A172 (cell line): ENCODE data around the gene ZNF664. TPM values are rescaled to one million over a fixed set of nuclear protein-coding genes. Genes with fewer than 3 reads are reported as not detected.
A peak's percentile ranks its signal among the peaks of the same experiment; 100 is the strongest.

Experiments used
- DNase-seq: peaks from one replicate; pipeline ENCODE4 v3.0.0-alpha.2; 2015; ENCODE audit warnings: low spot score
- total RNA-seq: library from RNA; depleted of rRNA; stranded (reverse); fragments of >200 nt; shearing (Covaris generic); gene quantifications from 2 replicates; pipeline ENCODE4 v1.2.3, GENCODE V29; 2014

The ZNF664 gene
- total RNA-seq, 1 experiment from 2014 or later, result 70.0 TPM

- DNase-seq, result no peak
Measured at GRCh38 chr12:123990511-123990910, 17.5 kb downstream of the ZNF664 start.

GRCh38 chr12:123991372-123991951 is 18.4 kb downstream of the ZNF664 start:
- DNase-seq, result peak; percentile 10

- DNase-seq, result no peak
Measured at GRCh38 chr12:123992118-123992825, 19.3 kb downstream of the ZNF664 start.

GRCh38 chr12:123995023-123995748 is 22.2 kb downstream of the ZNF664 start:
- no peak for DNase-seq

- DNase-seq, result no peak
Measured at GRCh38 chr12:123996581-123996980, 23.6 kb downstream of the ZNF664 start.

GRCh38 chr12:123997033-123997822 is 24.2 kb downstream of the ZNF664 start:
- no peak for DNase-seq

GRCh38 chr12:123997908-123998307 is 24.9 kb downstream of the ZNF664 start:
- DNase-seq, result no peak

GRCh38 chr12:123998344-123998990 is 25.5 kb downstream of the ZNF664 start:
- DNase-seq, result no peak

GRCh38 chr12:123998991-123999359 is 26.0 kb downstream of the ZNF664 start:
- DNase-seq, result no peak

- no peak for DNase-seq
Measured at GRCh38 chr12:124000111-124000510, 27.1 kb downstream of the ZNF664 start.

GRCh38 chr12:124001343-124001742 is 28.3 kb downstream of the ZNF664 start:
- DNase-seq, result no peak

- DNase-seq, result no peak
Measured at GRCh38 chr12:124002021-124002644, 29.1 kb downstream of the ZNF664 start.

- no peak for DNase-seq
Measured at GRCh38 chr12:124002654-124003053, 29.6 kb downstream of the ZNF664 start.

GRCh38 chr12:124004233-124004875 is 31.3 kb downstream of the ZNF664 start:
- no peak for DNase-seq

- no peak for DNase-seq
Measured at GRCh38 chr12:124006085-124006845, 33.2 kb downstream of the ZNF664 start.

- no peak for DNase-seq
Measured at GRCh38 chr12:124006846-124007713, 34.1 kb downstream of the ZNF664 start.

- no peak for DNase-seq
Measured at GRCh38 chr12:124007826-124008570, 35.0 kb downstream of the ZNF664 start.

- no peak for DNase-seq
Measured at GRCh38 chr12:124008595-124008994, 35.6 kb downstream of the ZNF664 start.
